GM18502 (cell line): ENCODE results near the gene C10orf105.

ENCODE experiments used
- ATAC-seq: cut with Tn5 transposase; IDR thresholded peaks from one replicate; pipeline ENCODE4 v1.9.1; 2021; ENCODE audit warnings: mild to moderate bottlenecking; ENCODE audit not compliant: unreplicated experiment, poor library complexity

Gene C10orf105

GRCh38 chr10:71740069-71740653 lies 20.6 kb upstream of the C10orf105 start:
- no peak for ATAC-seq

- ATAC-seq, result no peak
Measured at GRCh38 chr10:71739358-71739900, 19.9 kb upstream of the C10orf105 start.

GRCh38 chr10:71737834-71738197 lies 18.2 kb upstream of the C10orf105 start:
- no peak for ATAC-seq

- ATAC-seq, result no peak
Measured at GRCh38 chr10:71737001-71737833, 17.6 kb upstream of the C10orf105 start.

- ATAC-seq, result no peak
Measured at GRCh38 chr10:71736570-71736952, 17.0 kb upstream of the C10orf105 start.

GRCh38 chr10:71735709-71736569 lies 16.4 kb upstream of the C10orf105 start:
- no peak for ATAC-seq

- ATAC-seq, result no peak
Measured at GRCh38 chr10:71734797-71735196, 15.2 kb upstream of the C10orf105 start.

- no peak for ATAC-seq
Measured at GRCh38 chr10:71731791-71732190, 12.2 kb upstream of the C10orf105 start.

- no peak for ATAC-seq
Measured at GRCh38 chr10:71729161-71729636, 9.6 kb upstream of the C10orf105 start.

GRCh38 chr10:71727738-71728737 lies 8.5 kb upstream of the C10orf105 start:
- peak; percentile 66 for ATAC-seq

- peak; percentile 60 for ATAC-seq
Measured at GRCh38 chr10:71727105-71727737, 7.6 kb upstream of the C10orf105 start.

GRCh38 chr10:71726580-71727104 lies 7.1 kb upstream of the C10orf105 start:
- peak; percentile 5 for ATAC-seq

- ATAC-seq, result no peak
Measured at GRCh38 chr10:71725998-71726579, 6.5 kb upstream of the C10orf105 start.

GRCh38 chr10:71725249-71725648 lies 5.7 kb upstream of the C10orf105 start:
- ATAC-seq, result no peak

- no peak for ATAC-seq
Measured at GRCh38 chr10:71724539-71724938, 5.0 kb upstream of the C10orf105 start.

GRCh38 chr10:71723311-71723710 lies 3.7 kb upstream of the C10orf105 start:
- ATAC-seq, result no peak

- ATAC-seq, result no peak
Measured at GRCh38 chr10:71722849-71723248, 3.3 kb upstream of the C10orf105 start.

- no peak for ATAC-seq
Measured at GRCh38 chr10:71721313-71721712, 1.7 kb upstream of the C10orf105 start.
